GM20431 (cell line): Measurements from ENCODE around the gene MAD1L1.

Experiments
- in situ Hi-C: fragments of 300-500 bp; cut with MseI, MboI; formaldehyde crosslinking; loops from one replicate; pipeline ENCODE4 v1.15.0; 2020; ENCODE audit warnings: low sequenced_read_pairs; ENCODE audit not compliant: unreplicated experiment

The MAD1L1 gene

DNA sequence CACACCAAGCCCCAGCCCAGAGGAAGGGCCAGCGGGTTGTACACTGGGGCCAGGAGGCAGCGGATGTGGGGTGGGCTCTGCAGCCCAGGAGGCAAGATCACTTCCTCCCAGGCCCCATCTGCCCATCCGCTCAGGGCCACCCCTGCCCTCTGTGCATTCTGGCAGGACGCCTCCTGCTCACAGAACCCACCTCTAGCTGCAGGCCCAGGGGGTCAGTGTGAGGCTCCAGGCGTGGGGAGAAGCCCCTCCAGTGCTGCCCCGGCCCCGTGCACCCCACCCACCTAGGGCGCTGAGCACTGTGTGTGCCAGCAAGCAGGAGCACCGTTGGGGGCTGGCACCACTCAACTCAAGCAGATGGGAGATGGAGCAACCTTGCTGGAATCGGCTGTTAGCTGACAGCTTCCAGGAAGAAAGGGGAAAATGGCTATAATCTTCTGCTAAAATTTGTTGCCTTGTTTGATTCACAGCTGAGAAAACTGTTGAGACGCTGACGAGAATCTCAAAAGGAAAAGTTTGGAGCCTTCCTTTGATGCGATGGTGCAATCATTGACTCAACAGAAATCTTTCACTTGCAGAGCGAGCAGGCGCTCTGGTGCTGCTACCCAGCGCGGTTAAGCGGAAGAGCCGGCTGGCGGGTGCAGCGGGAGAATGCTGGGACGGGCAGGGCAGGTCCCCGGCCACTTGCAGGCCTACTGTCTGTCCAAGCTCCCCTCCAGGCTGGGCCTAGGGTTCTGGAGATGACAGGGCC is 286.5 kb downstream of the MAD1L1 start:
- in situ Hi-C loops: no loop called here

- in situ Hi-C loops: no loop called here
These were observed 287.2 kb downstream of the MAD1L1 start for GRCh38 chr7:1945558-1945957.

- in situ Hi-C loops: no loop called here
These were observed 288.0 kb downstream of the MAD1L1 start for GRCh38 chr7:1944619-1945210.

GRCh38 chr7:1943933-1944618 is 288.7 kb downstream of the MAD1L1 start:
- in situ Hi-C loops: no loop called here

DNA sequence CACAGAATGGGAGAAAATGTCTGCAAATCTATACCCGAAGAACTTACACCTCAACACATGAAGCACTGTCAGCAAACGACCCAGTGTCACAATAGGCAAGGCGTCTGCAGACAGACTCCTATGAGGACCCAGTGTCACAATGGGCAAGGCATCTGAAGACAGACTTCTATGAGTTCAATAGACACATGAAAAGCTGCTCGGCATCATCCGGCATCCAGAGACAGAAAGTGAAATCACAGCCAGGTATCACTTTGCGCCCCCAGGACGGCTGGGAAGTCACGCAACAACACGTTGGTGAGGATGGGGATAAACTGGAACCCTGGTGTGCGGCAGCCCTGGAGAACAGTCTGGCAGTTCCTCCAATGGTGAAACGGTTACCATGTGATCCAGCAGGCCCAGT is 289.4 kb downstream of the MAD1L1 start:
- in situ Hi-C loops: no loop called here

DNA sequence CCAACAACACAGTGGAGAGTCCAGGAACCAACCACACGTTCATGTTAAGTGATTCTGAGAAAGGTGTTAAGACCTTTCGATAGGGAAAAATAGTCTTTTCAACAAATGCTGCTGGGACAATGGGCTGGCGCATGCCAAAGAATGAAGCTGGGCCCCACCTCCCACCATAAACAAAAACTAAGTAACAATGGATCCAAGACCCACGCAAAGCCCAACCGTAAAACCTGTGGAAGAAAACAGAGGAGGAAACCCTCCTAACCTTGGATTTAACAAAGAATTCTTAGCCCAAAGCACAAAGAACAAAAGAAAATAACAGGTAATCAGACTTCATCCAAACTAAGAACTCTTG is 289.8 kb downstream of the MAD1L1 start:
- in situ Hi-C loops: no loop called here

DNA sequence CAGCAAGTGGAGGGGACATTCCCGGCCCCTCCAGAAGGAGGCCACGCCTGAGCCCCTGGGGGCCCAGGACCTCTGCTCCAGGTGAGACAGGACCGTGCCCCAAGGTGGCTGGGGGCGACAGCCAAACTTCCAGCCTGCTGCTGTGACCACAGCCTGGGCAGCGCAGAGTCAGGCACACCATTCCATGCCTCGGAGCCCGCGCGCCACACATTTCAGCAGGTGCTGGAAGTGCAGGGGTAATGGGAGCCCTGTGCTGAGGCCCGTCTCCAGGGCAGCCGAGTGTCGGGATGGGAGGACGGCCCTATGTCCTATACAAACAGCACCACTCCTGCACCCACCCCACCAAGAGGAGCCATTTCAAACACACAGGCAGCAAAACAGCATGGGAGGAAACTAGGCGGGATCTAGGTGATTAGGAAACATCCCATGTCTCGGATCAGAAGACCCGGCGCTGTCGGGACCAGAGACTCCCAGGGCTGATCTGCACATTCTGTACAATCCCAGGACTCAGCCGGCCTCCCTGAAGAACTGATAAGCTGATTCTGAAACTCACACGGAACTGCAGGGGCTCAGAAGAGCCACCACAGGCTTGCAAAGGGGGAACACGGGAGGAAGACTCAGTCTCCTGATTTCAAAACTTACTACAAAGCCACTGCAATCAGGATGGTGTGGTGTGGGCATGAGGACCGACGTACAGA is 290.4 kb downstream of the MAD1L1 start:
- in situ Hi-C loops: no loop called here

- in situ Hi-C loops: no loop called here
These were observed 291.1 kb downstream of the MAD1L1 start for GRCh38 chr7:1941464-1942242.

- in situ Hi-C loops: no loop called here
These were observed 291.9 kb downstream of the MAD1L1 start for GRCh38 chr7:1940863-1941262.

DNA sequence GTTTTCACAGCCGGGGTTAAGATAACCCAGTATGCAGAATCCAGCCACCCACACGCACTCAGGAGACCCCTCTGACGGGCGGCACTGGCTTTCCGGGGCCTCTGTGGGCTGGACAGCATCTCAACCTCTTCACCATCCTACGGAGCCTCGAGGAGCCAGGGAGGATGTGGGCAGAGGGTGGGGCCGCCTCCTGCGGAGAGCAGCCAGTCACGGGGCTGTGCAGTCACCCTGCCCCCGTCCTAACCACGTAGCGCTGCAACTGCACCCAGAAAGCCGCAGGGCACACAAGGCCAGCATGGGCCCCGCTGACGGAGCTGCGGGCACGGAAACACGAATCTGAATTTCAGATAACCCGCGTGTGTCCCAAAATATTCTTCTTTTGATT is 292.4 kb downstream of the MAD1L1 start:
- in situ Hi-C loops: no loop called here

GRCh38 chr7:1939434-1940401 is 293.0 kb downstream of the MAD1L1 start:
- in situ Hi-C loops: no loop called here

DNA sequence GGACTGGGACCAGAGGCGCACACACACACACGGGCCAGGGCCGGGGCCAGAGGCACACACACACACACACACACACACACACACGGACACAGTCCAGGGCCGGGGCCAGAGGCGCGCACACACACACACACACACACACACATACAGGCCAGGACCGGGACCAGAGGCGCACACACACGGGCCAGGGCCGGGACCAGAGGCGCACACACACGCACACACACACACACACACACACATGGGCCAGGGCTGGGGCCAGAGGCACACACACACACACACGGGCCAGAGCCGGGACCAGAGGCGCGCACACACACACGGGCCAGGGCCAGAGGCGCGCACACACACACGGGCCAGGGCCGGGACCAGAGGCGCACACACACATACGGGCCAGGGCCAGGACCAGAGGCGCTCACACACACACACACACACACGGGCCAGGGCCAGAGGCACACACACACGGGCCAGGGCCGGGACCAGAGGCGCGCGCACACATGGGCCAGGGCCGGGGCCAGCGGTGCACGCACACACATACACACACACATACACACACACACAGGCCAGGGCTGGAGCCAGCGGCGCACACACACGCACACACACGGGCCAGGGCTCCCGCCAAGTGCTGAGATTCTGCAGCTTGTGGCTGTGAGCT is 293.8 kb downstream of the MAD1L1 start:
- in situ Hi-C loops: no loop called here

DNA sequence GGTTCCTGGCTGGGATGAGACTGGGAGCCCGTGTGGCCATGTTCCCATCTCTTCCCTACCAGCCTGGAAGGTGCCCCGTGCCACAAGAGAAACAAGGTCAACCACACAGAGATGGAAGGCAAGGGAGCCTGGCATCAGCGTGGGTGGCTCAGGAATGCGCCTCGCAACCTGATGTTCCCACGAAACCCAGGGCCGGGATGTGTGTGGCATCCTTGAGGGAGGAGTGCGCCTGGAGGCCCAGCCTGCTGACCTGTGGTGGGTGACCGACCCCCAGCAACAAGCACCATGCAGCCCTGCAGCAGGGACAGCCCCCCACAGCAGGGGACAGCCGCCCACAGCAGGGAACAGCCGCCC is 295.5 kb downstream of the MAD1L1 start:
- in situ Hi-C loops: no loop called here

GRCh38 chr7:1936531-1937251 is 296.1 kb downstream of the MAD1L1 start:
- in situ Hi-C loops: no loop called here

DNA sequence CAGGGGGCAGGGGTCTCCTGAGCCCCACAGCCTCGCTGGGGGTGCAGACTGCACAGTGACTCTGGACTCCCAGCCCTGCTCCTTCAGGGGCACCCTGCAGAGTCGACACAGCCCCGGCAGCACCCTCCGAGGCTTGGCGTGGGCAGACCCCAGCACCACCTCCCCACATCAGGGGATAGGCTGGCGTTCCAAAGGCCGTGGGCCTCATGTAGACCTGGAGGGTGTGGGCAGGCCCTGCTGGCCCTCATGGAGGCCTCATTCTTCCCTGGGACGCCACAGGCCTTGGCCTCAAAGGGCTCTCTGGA is 296.8 kb downstream of the MAD1L1 start:
- in situ Hi-C loops: no loop called here

DNA sequence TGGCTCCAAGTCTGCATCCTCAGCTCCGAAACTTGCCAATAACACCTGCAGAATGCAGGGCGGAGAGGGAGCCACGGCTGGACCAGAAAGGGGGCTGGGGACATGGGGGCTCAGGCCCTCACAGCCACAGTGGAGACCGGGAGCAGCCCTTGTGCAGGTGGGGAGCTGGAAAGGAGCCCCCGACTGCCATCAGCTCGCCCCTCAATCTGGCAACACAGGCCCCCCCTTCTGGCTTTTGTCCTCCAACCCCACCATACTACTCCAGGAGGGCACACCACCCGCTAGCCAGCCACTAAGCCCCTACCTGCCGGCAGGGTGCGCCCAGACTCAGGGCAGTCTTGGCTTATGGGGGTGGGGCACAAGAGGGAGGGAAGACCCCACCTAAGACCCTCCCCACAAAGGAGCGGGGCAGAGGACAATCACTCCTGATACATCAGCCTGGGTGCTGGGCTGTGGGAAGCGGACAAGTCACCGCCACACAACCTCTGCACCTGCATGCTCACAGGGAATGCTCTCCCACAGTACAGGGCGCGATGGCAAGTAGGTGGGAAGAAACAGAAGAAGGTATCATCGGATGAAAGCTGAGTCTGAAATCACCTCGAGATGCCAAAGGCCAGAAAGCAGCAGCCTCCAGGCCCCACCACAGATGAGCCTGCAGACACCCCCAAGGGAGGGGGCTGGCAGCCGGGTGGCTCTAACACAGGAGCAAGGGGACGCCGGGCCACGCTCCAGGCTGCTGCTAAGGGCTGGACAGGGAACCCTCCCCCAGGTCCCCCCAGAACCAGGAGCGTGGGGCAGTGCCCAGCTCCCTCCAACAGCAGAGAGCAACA is 297.4 kb downstream of the MAD1L1 start:
- in situ Hi-C loops: no loop called here

- in situ Hi-C loops: no loop called here
These were observed 298.0 kb downstream of the MAD1L1 start for GRCh38 chr7:1934756-1935155.
